ENCODE measurements around the gene B3GALT4. TPM values are rescaled to one million over a fixed set of nuclear protein-coding genes. Genes with fewer than 3 reads are reported as not detected.

The B3GALT4 gene
- total and polyA plus RNA-seq, 2 of the 13 experiments (the other 11 are each of a cell fraction or from before 2014, with no cell fraction given), result 0.04 to 0.27 TPM

- FAIRE-seq (peak; percentile 83), DNase-seq (ENCODE audit: low spot score) (peak; percentile 84), ATAC-seq (peak; percentile 65)
- BruUV-seq (replicated peaks), result no TSS peak
- Histone ChIP-seq H2AFZ (ENCODE audit: low read length) (no peak overlapping the region), H3K27ac (ENCODE audit: extremely low read length, insufficient read depth, low read length) (peak overlapping the region; percentile 83), H3K79me2 (ENCODE audit: insufficient read depth, low read length) (peaks cover 20% of the 10 kb centered on the region), H3K36me3 (replicated peaks in 1 of 2; ENCODE audit: control insufficient read depth in 1 of 2, insufficient read depth in 2 of 2, low read length in 2 of 2) (0 out of 5 replicates have a peak, but pooled peaks cover 0 to 2% of the 10 kb centered on the region in 2 experiments), H4K20me1 (ENCODE audit: insufficient read depth, low read length) (peaks cover 3% of the 10 kb centered on the region; the same call in 1 of the 2 replicates), H3K4me3 (replicated peaks in 1 of 3; ENCODE audit: insufficient read depth in 1 of 3, low read depth in 2 of 3, low read length in 3 of 3) (peak overlapping the region; percentile 92 to 98 (median 98)), H3K9me3 (ENCODE audit: low read length) (no peaks in the 10 kb centered on the region), H3K9ac (ENCODE audit: insufficient read depth, low read depth, low read length) (peak overlapping the region; percentile 92), H3K4me2 (ENCODE audit: low read depth, low read length) (peak overlapping the region; percentile 94), H3K27me3 (ENCODE audit: control insufficient read depth in 1 of 2, insufficient read depth in 2 of 2, low read length in 2 of 2) (no peaks in the 10 kb centered on the region; a peak in 1 of 5 replicates), H3K4me1 (ENCODE audit: insufficient read depth, low read length) (peaks cover 24% of the 10 kb centered on the region)
- POLR2A ChIA-PET, result interaction anchor here (0.6 to 2.7 kb wide), 10 partner anchors 10 to 340 kb away, joined by 3 to 40 read pairs (median 9); partner anchors contain the start of genes CUTA, PFDN6, PHF1 and RGL2
- intact Hi-C loops (cut with micrococcal nuclease; ENCODE audit: unreplicated experiment), result loop anchor here (1.0 to 5.0 kb wide), 2 partner anchors 32 to 40 kb away; partner anchors contain the start of genes RPS18 and VPS52
- 7% methylated on average over 26 of the region's 29 CpGs for WGBS (ENCODE audit: low lambda C conversion rate)
- in situ Hi-C loops (cut with HindIII; ENCODE audit: extremely low pct_ligation_motif_present, low pct_unique_long_range_greater_than_20kb), result no loop called here
- CTCF ChIA-PET (ENCODE audit: low intra/inter-chr PET ratio, low total read pairs), result no interaction called here
- TF ChIP-seq MAF1 (CRISPR knock-in tag; IDR thresholded peaks at IDR 0.05; ENCODE audit: borderline replicate concordance), result no peak
- no peak for TF ChIP-seq TOPORS (CRISPR knock-in tag; IDR thresholded peaks at IDR 0.05)
- TF ChIP-seq RFXANK (CRISPR knock-in tag; IDR thresholded peaks at IDR 0.05), result no peak
- no peak for TF ChIP-seq MBD4 (IDR thresholded peaks at IDR 0.05; ENCODE audit: borderline replicate concordance, low read length)
- TF ChIP-seq MTA1 (CRISPR knock-in tag; IDR thresholded peaks at IDR 0.05; ENCODE audit: borderline replicate concordance), result peak; percentile 47
- TF ChIP-seq ZNF383 (CRISPR knock-in tag; IDR thresholded peaks at IDR 0.05; ENCODE audit: borderline replicate concordance), result no peak
- TF ChIP-seq ZBTB8A (CRISPR knock-in tag; IDR thresholded peaks at IDR 0.05; ENCODE audit: borderline replicate concordance, low read depth), result no peak
- TF ChIP-seq ZNF30 (CRISPR knock-in tag; IDR thresholded peaks at IDR 0.05), result no peak
- no peak for TF ChIP-seq ISL2 (CRISPR knock-in tag; IDR thresholded peaks at IDR 0.05)
- TF ChIP-seq ETV5 (CRISPR knock-in tag; IDR thresholded peaks at IDR 0.05; ENCODE audit: borderline replicate concordance), result peak; percentile 18; the same call in 1 of the 2 replicates
- TF ChIP-seq ZSCAN29 (CRISPR knock-in tag; conservative IDR thresholded peaks at IDR 0.05), result peak; percentile 77
- TF ChIP-seq ZNF225 (CRISPR knock-in tag; IDR thresholded peaks at IDR 0.05), result no peak; the same call in 1 of the 2 replicates
- no peak for TF ChIP-seq SP1 (IDR thresholded peaks at IDR 0.05)
- TF ChIP-seq SP1 (CRISPR knock-in tag; IDR thresholded peaks at IDR 0.05), result peak; percentile 49; the same call in 1 of the 2 replicates
- TF ChIP-seq KIAA2018 (CRISPR knock-in tag; IDR thresholded peaks at IDR 0.05; ENCODE audit: borderline replicate concordance), result no peak
- TF ChIP-seq SIN3A (IDR thresholded peaks at IDR 0.05; ENCODE audit: borderline replicate concordance, low read depth, low read length), result peak; percentile 12; the same call in 1 of the 2 replicates
- TF ChIP-seq MEIS1 (CRISPR knock-in tag; IDR thresholded peaks at IDR 0.05; ENCODE audit: borderline replicate concordance), result no peak
These were observed 35.6 kb downstream of the B3GALT4 start for GRCh38 chr6:33312361-33313104.
